ENCODE measurements around the gene SYNPO2. TPM values are rescaled to one million over a fixed set of nuclear protein-coding genes. Genes with fewer than 3 reads are reported as not detected.

The SYNPO2 gene
- total RNA-seq, 1 donor from 2014 or later: 2.9 TPM

DNA sequence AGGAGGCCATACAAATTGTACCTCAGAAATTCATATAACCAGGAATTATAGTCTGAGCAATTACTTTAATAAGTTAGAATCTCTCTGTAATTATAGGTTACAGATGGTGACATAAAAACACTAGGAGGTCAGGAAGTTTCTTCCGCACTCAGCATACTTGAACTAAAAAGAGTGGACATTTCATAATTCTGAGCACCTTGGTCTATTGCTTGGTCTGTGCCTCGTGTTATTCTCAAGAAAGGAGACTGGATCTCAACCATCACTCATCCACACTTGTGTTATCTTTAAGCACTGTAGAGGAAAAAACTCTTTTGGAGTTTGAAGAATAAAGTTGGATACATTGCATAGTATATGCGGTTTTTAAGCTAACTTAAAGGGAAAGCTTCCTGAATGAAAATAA, 91.1 kb downstream of the SYNPO2 start:
- DNase-seq: no peak
- Mint-ChIP-seq H3K27ac (ENCODE audit: unreplicated experiment) (no peak overlapping the region), H3K27me3 (ENCODE audit: unreplicated experiment) (no peaks in the 10 kb centered on the region), H3K4me1 (ENCODE audit: low read depth, unreplicated experiment) (no peaks in the 10 kb centered on the region), H3K36me3 (ENCODE audit: unreplicated experiment) (no peaks in the 10 kb centered on the region), H3K4me3 (ENCODE audit: unreplicated experiment) (no peak overlapping the region), H3K9me3 (ENCODE audit: unreplicated experiment) (no peaks in the 10 kb centered on the region)
- TF ChIP-seq, protein P1, sequence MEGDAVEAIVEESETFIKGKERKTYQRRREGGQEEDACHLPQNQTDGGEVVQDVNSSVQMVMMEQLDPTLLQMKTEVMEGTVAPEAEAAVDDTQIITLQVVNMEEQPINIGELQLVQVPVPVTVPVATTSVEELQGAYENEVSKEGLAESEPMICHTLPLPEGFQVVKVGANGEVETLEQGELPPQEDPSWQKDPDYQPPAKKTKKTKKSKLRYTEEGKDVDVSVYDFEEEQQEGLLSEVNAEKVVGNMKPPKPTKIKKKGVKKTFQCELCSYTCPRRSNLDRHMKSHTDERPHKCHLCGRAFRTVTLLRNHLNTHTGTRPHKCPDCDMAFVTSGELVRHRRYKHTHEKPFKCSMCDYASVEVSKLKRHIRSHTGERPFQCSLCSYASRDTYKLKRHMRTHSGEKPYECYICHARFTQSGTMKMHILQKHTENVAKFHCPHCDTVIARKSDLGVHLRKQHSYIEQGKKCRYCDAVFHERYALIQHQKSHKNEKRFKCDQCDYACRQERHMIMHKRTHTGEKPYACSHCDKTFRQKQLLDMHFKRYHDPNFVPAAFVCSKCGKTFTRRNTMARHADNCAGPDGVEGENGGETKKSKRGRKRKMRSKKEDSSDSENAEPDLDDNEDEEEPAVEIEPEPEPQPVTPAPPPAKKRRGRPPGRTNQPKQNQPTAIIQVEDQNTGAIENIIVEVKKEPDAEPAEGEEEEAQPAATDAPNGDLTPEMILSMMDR (IDR thresholded peaks at IDR 0.05; ENCODE audit: partially characterized antibody, unreplicated experiment): no peak

DNA sequence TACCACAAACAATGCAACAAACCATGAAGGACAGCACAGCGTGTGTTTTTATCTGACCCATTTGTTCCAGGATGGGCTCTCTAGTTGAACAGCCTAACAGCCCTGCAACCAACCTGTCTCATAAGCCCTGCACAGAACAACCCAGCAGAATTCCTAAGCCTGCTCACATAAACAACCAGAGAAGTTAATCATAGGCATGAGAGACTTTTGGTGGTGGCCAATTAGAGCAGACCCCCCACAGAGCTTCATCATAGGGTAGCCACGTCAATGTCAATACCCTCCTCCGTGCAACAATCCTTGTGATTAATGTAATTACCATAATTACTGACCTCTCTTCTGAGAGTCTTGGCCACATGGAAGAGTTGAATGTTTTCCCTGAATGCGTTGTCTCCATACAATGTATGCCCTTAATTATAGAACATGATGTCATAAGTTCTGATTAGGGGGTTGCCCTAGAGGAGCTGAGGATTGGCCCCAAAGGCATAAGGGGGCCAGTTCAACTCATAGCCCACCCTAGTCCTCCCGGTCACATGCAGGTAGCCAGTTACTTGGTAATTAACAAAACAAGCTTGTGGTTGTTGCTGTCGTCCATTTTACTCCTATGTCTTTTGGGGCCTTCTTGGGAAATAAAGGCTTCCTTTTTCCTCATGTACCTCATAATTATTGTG, 92.7 kb downstream of the SYNPO2 start:
- H3K27ac Mint-ChIP-seq (ENCODE audit: unreplicated experiment): no peak overlapping the region

DNA sequence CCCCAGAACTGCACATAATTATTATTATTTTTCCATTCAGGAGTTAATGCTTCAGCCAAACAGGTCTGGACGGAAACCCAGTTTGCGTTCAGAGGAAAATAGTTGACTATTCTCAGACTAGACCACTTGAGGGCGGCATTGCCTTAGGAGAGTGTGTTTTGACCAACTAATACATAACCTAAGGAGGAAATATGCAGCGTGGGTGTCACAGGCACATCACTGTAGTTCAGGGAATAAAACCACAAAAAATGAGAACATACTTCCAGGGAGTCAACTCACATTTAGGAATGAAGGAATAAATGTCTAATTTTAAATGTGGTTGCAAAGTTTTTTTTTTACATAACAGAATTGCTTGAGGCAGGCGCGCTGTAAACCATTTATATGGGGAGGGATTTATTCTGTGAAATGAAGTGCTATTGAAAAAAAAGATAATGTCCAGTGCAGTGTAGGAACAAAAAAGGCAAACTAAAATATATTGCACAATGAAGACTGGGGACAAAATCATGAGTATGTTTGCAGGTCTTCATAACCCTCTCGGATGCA, 93.3 kb downstream of the SYNPO2 start:
- Mint-ChIP-seq H3K9me3 (ENCODE audit: unreplicated experiment) (no peaks in the 10 kb centered on the region), H3K36me3 (ENCODE audit: unreplicated experiment) (no peaks in the 10 kb centered on the region), H3K4me3 (ENCODE audit: unreplicated experiment) (no peak overlapping the region), H3K27ac (ENCODE audit: unreplicated experiment) (no peak overlapping the region), H3K4me1 (ENCODE audit: low read depth, unreplicated experiment) (no peaks in the 10 kb centered on the region), H3K27me3 (ENCODE audit: unreplicated experiment) (peaks cover 2% of the 10 kb centered on the region)
- TF ChIP-seq, protein P1 (IDR thresholded peaks at IDR 0.05; ENCODE audit: partially characterized antibody, unreplicated experiment): peak; percentile 62
- peak; percentile 53 for DNase-seq

More for the DNA sequence above, 92.7 kb downstream of the SYNPO2 start:
- no peaks in the 10 kb centered on the region for H3K9me3 Mint-ChIP-seq (ENCODE audit: unreplicated experiment)
- H3K36me3 Mint-ChIP-seq (ENCODE audit: unreplicated experiment): no peaks in the 10 kb centered on the region
- TF ChIP-seq, protein P1 (IDR thresholded peaks at IDR 0.05; ENCODE audit: partially characterized antibody, unreplicated experiment): no peak
- H3K4me1 Mint-ChIP-seq (ENCODE audit: low read depth, unreplicated experiment): no peaks in the 10 kb centered on the region
- no peak for DNase-seq
- no peak overlapping the region for H3K4me3 Mint-ChIP-seq (ENCODE audit: unreplicated experiment)
- H3K27me3 Mint-ChIP-seq (ENCODE audit: unreplicated experiment): peaks cover 2% of the 10 kb centered on the region

GRCh38 chr4:118983293-118983692, 94.6 kb downstream of the SYNPO2 start:
- no peak for DNase-seq
- peaks cover 2% of the 10 kb centered on the region for H3K27me3 Mint-ChIP-seq (ENCODE audit: unreplicated experiment)
- no peaks in the 10 kb centered on the region for H3K4me1 Mint-ChIP-seq (ENCODE audit: low read depth, unreplicated experiment)
- no peaks in the 10 kb centered on the region for H3K36me3 Mint-ChIP-seq (ENCODE audit: unreplicated experiment)
- no peak overlapping the region for H3K4me3 Mint-ChIP-seq (ENCODE audit: unreplicated experiment)
- TF ChIP-seq, protein P1 (IDR thresholded peaks at IDR 0.05; ENCODE audit: partially characterized antibody, unreplicated experiment): no peak
- H3K27ac Mint-ChIP-seq (ENCODE audit: unreplicated experiment): no peak overlapping the region
- H3K9me3 Mint-ChIP-seq (ENCODE audit: unreplicated experiment): no peaks in the 10 kb centered on the region

DNA sequence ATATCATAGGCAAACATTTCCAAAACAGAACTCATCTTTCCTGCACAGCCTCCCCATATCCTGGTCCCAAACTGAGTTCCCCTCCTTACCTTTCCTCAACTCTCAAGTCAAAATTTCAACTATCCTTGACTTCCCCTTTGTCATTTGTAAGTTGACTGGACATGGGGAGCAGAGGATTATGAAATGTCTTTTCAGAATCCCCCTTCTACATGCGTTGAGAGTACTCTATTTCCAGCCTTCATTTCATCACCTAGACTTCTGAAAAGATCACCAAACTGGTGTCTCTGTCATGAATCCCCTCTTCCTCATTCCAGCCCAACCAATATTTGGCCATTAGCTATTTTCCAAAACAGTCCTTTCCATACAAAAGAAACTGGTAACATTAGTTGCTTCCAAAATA, 95.2 kb downstream of the SYNPO2 start:
- no peak for DNase-seq
- Mint-ChIP-seq H3K4me3 (ENCODE audit: unreplicated experiment) (no peak overlapping the region), H3K36me3 (ENCODE audit: unreplicated experiment) (no peaks in the 10 kb centered on the region), H3K4me1 (ENCODE audit: low read depth, unreplicated experiment) (no peaks in the 10 kb centered on the region), H3K9me3 (ENCODE audit: unreplicated experiment) (no peaks in the 10 kb centered on the region), H3K27me3 (ENCODE audit: unreplicated experiment) (peaks cover 2% of the 10 kb centered on the region), H3K27ac (ENCODE audit: unreplicated experiment) (no peak overlapping the region)
- TF ChIP-seq, protein P1 (IDR thresholded peaks at IDR 0.05; ENCODE audit: partially characterized antibody, unreplicated experiment): no peak

All from glutamatergic neuron (in vitro differentiated cells).